Measurements from ENCODE around the gene PXMP2. TPM values are rescaled to one million over a fixed set of nuclear protein-coding genes. Genes with fewer than 3 reads are reported as not detected.

PXMP2 gene
- total RNA-seq, 4 donors from 2014 or later: 25.7 to 57.6 (median 38.4) TPM

GRCh38 chr12:132716356-132716755 lies 29.0 kb downstream of the PXMP2 start:
- DNase-seq: no peak
- no peaks in the 10 kb centered on the region for H3K27me3 ChIP-seq
- H3K27ac ChIP-seq: no peak overlapping the region
- WGBS, 2 donors: 93 to 94% methylated on average over 11 of the region's 11 CpGs
- TF ChIP-seq POLR2A (IDR thresholded peaks at IDR 0.05): no peak
- TF ChIP-seq, protein P1, sequence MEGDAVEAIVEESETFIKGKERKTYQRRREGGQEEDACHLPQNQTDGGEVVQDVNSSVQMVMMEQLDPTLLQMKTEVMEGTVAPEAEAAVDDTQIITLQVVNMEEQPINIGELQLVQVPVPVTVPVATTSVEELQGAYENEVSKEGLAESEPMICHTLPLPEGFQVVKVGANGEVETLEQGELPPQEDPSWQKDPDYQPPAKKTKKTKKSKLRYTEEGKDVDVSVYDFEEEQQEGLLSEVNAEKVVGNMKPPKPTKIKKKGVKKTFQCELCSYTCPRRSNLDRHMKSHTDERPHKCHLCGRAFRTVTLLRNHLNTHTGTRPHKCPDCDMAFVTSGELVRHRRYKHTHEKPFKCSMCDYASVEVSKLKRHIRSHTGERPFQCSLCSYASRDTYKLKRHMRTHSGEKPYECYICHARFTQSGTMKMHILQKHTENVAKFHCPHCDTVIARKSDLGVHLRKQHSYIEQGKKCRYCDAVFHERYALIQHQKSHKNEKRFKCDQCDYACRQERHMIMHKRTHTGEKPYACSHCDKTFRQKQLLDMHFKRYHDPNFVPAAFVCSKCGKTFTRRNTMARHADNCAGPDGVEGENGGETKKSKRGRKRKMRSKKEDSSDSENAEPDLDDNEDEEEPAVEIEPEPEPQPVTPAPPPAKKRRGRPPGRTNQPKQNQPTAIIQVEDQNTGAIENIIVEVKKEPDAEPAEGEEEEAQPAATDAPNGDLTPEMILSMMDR (IDR thresholded peaks at IDR 0.05): no peak
- H3K4me1 ChIP-seq: peaks cover 5% of the 10 kb centered on the region in 2 donors
- H3K9me3 ChIP-seq: no peaks in the 10 kb centered on the region
- no peak overlapping the region for H3K4me3 ChIP-seq (replicated peaks in 1 of 3)
- intact Hi-C loops (cut with DNase I): no loop called here
- H3K36me3 ChIP-seq: peaks cover 23 to 35% of the 10 kb centered on the region in 2 donors

DNA sequence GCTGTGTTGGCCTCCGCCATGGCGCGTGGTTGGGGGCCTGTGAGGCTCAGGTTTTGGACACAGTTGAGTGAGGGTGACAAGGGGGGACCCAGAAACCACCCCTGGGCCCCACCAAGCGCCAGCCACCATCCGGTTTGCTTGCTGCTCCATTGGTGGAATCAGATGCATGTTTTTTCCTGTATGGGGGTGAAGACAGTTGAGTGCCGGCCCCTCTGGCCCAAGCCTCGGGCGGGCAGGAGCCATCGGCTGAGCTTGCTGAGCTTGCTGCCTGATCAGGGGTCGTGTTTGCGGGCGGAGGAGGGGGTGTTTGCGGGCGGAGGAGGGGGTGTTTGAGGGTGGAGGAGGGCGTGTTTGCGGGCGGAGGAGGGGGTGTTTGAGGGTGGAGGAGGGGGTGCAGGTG lies 29.6 kb downstream of the PXMP2 start:
- Histone ChIP-seq H3K27me3 (no peaks in the 10 kb centered on the region), H3K36me3 (peaks cover 27 to 35% of the 10 kb centered on the region in 2 donors), H3K4me1 (no peaks in the 10 kb centered on the region), H3K9me3 (no peaks in the 10 kb centered on the region), H3K4me3 (replicated peaks in 1 of 3) (no peak overlapping the region), H3K27ac (no peak overlapping the region)
- intact Hi-C loops (cut with DNase I): no loop called here
- TF ChIP-seq, protein P1 (IDR thresholded peaks at IDR 0.05): no peak
- TF ChIP-seq POLR2A (IDR thresholded peaks at IDR 0.05): no peak
- WGBS, 2 donors: 92 to 95% methylated on average over 12 to 17 of the region's 17 CpGs
- no peak for DNase-seq

DNA sequence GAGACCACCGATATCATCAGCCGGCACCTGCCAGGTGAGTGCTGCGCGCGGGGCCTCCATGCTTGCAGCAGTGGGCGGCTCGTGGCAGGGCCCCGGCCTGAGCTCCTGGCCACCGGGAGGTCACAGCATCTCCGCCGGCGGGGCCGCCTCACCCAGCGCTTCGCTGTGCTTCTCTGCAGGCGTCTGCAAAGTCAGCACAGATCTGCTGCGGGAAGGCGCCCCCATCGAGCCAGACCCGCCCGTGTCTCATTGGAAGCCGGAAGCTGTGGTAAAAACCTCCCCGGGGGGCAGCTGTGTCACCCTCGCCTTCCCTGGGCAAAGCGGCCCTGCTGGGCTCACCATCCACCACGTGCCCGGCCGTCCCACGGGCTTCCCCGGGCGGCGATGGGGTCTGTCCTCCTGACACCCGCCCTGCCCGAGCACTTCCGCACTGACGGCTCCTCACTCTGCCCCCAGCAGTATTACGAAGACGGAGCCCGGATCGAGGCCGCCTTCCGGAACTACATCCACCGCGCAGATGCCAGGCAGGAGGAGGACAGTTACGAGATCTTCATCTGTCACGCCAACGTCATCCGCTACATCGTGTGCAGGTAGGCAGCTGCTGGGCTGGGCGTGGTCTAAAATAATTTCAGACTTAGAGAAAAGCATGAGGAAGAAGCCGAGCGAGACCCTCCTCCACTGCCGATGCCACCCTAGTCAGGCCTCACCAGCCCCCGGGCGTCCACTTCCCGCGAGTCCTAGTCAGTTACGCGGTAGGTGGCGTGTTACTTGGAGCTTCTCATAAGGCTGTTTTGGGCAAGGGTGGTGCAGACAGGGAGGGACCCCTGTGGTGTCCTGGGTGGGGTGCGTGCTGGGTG lies 30.4 kb downstream of the PXMP2 start:
- H3K4me3 ChIP-seq (replicated peaks in 1 of 3): no peak overlapping the region
- no peak overlapping the region for H3K27ac ChIP-seq
- DNase-seq: no peak
- H3K36me3 ChIP-seq: peaks cover 32 to 38% of the 10 kb centered on the region in 2 donors
- H3K4me1 ChIP-seq: no peaks in the 10 kb centered on the region
- H3K9me3 ChIP-seq: no peaks in the 10 kb centered on the region
- TF ChIP-seq, protein P1 (IDR thresholded peaks at IDR 0.05): no peak
- no peak for TF ChIP-seq POLR2A (IDR thresholded peaks at IDR 0.05)
- H3K27me3 ChIP-seq: no peaks in the 10 kb centered on the region
- 96 to 97% methylated on average over 31 to 56 of the region's 61 CpGs for WGBS, 2 donors
- intact Hi-C loops (cut with DNase I): no loop called here

DNA sequence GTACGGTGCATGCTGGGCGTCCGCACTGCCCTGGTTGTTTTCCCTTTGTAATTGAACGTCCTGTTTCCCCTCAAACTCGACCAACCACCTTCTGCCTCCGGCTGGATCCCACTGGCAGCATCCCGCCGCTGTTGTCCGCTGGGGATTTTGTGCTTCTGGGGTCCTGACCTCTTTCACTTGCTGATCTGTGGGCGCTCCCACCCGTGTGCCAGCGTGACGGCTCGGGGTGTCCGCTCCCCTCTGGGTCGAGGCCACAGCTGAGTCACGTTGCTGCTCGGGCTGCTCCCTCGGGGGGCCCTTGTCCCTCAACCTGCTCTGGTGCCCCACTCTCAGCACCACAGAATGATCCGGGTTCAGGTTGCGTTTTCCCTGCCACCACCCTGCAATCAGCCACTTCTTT lies 31.3 kb downstream of the PXMP2 start:
- H3K9me3 ChIP-seq: no peaks in the 10 kb centered on the region
- DNase-seq: no peak
- H3K36me3 ChIP-seq: peaks cover 40 to 45% of the 10 kb centered on the region in 2 donors
- intact Hi-C loops (cut with DNase I): no loop called here
- H3K27ac ChIP-seq: no peak overlapping the region
- no peaks in the 10 kb centered on the region for H3K4me1 ChIP-seq
- H3K27me3 ChIP-seq: no peaks in the 10 kb centered on the region
- H3K4me3 ChIP-seq (replicated peaks in 1 of 3): no peak overlapping the region
- WGBS, 2 donors: 93 to 94% methylated on average over 6 to 21 of the region's 21 CpGs
- TF ChIP-seq, protein P1 (IDR thresholded peaks at IDR 0.05): no peak

Measured in thyroid gland (tissue), 4 donors.